ENCODE results near the gene MOK. TPM values are rescaled to one million over a fixed set of nuclear protein-coding genes. Genes with fewer than 3 reads are reported as not detected.

MOK gene
- total RNA-seq, 1 donor from 2014 or later: 6.5 TPM

GRCh38 chr14:102211240-102211639 lies 93.7 kb downstream of the MOK start:
- H3K27ac Mint-ChIP-seq (ENCODE audit: unreplicated experiment): no peak overlapping the region
- H3K4me1 Mint-ChIP-seq (ENCODE audit: low read depth, unreplicated experiment): peaks cover 31% of the 10 kb centered on the region
- DNase-seq: no peak

DNA sequence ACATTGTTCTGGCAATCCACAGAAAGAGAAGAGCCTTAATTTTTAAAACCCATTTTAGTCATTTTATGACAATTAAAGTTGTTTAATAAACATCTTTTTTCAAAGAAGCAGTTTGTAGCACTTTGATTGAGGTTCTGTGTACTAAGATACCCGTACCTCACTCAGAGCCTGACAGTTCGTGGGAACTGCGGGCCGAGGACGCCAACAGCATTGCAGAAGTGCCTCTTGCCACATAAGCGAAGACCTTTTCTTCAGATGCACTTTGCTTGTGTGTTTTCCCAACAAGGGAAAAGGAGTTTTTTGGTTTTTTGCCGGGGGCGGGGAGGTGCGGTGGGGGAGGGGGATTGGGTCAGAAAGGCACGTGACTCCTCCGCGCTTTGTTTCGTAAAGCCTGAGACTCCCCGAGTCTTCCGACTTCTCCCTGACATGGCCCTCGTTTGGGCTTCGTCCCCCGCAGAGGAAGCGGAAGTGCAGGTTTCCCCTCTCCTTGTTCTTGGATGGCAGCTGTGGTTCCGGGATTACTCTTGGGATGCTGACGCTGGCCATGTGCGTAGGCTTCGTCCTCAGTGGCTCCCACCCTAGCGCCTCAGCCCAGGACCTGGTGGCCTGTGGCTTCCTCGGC lies 94.4 kb downstream of the MOK start:
- Mint-ChIP-seq H3K9me3 (ENCODE audit: unreplicated experiment) (peaks cover 6% of the 10 kb centered on the region), H3K27me3 (ENCODE audit: unreplicated experiment) (peaks cover 5% of the 10 kb centered on the region), H3K4me3 (ENCODE audit: unreplicated experiment) (peak overlapping the region; percentile 34), H3K27ac (ENCODE audit: unreplicated experiment) (no peak overlapping the region), H3K4me1 (ENCODE audit: low read depth, unreplicated experiment) (peaks cover 26% of the 10 kb centered on the region), H3K36me3 (ENCODE audit: unreplicated experiment) (peaks cover 5% of the 10 kb centered on the region)
- no peak for DNase-seq
- TF ChIP-seq, protein P1, sequence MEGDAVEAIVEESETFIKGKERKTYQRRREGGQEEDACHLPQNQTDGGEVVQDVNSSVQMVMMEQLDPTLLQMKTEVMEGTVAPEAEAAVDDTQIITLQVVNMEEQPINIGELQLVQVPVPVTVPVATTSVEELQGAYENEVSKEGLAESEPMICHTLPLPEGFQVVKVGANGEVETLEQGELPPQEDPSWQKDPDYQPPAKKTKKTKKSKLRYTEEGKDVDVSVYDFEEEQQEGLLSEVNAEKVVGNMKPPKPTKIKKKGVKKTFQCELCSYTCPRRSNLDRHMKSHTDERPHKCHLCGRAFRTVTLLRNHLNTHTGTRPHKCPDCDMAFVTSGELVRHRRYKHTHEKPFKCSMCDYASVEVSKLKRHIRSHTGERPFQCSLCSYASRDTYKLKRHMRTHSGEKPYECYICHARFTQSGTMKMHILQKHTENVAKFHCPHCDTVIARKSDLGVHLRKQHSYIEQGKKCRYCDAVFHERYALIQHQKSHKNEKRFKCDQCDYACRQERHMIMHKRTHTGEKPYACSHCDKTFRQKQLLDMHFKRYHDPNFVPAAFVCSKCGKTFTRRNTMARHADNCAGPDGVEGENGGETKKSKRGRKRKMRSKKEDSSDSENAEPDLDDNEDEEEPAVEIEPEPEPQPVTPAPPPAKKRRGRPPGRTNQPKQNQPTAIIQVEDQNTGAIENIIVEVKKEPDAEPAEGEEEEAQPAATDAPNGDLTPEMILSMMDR (IDR thresholded peaks at IDR 0.05; ENCODE audit: partially characterized antibody, unreplicated experiment): no peak

More at GRCh38 chr14:102211240-102211639, 93.7 kb downstream of the MOK start:
- TF ChIP-seq, protein P1 (IDR thresholded peaks at IDR 0.05; ENCODE audit: partially characterized antibody, unreplicated experiment): no peak
- Mint-ChIP-seq H3K36me3 (ENCODE audit: unreplicated experiment) (peaks cover 5% of the 10 kb centered on the region), H3K27me3 (ENCODE audit: unreplicated experiment) (peaks cover 5% of the 10 kb centered on the region), H3K9me3 (ENCODE audit: unreplicated experiment) (peaks cover 6% of the 10 kb centered on the region), H3K4me3 (ENCODE audit: unreplicated experiment) (no peak overlapping the region)

GRCh38 chr14:102209224-102209966 lies 95.6 kb downstream of the MOK start:
- DNase-seq: no peak
- H3K4me1 Mint-ChIP-seq (ENCODE audit: low read depth, unreplicated experiment): peaks cover 21% of the 10 kb centered on the region
- H3K9me3 Mint-ChIP-seq (ENCODE audit: unreplicated experiment): peaks cover 6% of the 10 kb centered on the region
- TF ChIP-seq, protein P1 (IDR thresholded peaks at IDR 0.05; ENCODE audit: partially characterized antibody, unreplicated experiment): peak; percentile 25
- peaks cover 5% of the 10 kb centered on the region for H3K27me3 Mint-ChIP-seq (ENCODE audit: unreplicated experiment)
- H3K4me3 Mint-ChIP-seq (ENCODE audit: unreplicated experiment): no peak overlapping the region
- peak overlapping the region; percentile 29 for H3K27ac Mint-ChIP-seq (ENCODE audit: unreplicated experiment)
- H3K36me3 Mint-ChIP-seq (ENCODE audit: unreplicated experiment): peaks cover 5% of the 10 kb centered on the region

- TF ChIP-seq, protein P1 (IDR thresholded peaks at IDR 0.05; ENCODE audit: partially characterized antibody, unreplicated experiment): no peak
- no peak for DNase-seq
- Mint-ChIP-seq H3K9me3 (ENCODE audit: unreplicated experiment) (peaks cover 6% of the 10 kb centered on the region), H3K36me3 (ENCODE audit: unreplicated experiment) (peaks cover 5% of the 10 kb centered on the region), H3K27ac (ENCODE audit: unreplicated experiment) (no peak overlapping the region), H3K4me3 (ENCODE audit: unreplicated experiment) (no peak overlapping the region), H3K27me3 (ENCODE audit: unreplicated experiment) (peaks cover 5% of the 10 kb centered on the region), H3K4me1 (ENCODE audit: low read depth, unreplicated experiment) (peaks cover 26% of the 10 kb centered on the region)
Observed at GRCh38 chr14:102208741-102209140, 96.2 kb downstream of the MOK start.

GRCh38 chr14:102207831-102208365 lies 97.1 kb downstream of the MOK start:
- no peak overlapping the region for H3K4me3 Mint-ChIP-seq (ENCODE audit: unreplicated experiment)
- H3K9me3 Mint-ChIP-seq (ENCODE audit: unreplicated experiment): peaks cover 7% of the 10 kb centered on the region
- TF ChIP-seq, protein P1 (IDR thresholded peaks at IDR 0.05; ENCODE audit: partially characterized antibody, unreplicated experiment): no peak
- no peak overlapping the region for H3K27ac Mint-ChIP-seq (ENCODE audit: unreplicated experiment)
- peaks cover 5% of the 10 kb centered on the region for H3K36me3 Mint-ChIP-seq (ENCODE audit: unreplicated experiment)
- peaks cover 3% of the 10 kb centered on the region for H3K27me3 Mint-ChIP-seq (ENCODE audit: unreplicated experiment)
- no peak for DNase-seq
- H3K4me1 Mint-ChIP-seq (ENCODE audit: low read depth, unreplicated experiment): peaks cover 31% of the 10 kb centered on the region

All from glutamatergic neuron (in vitro differentiated cells).